Right lobe of liver (tissue), 6 donors: ENCODE results near the gene MIAT. TPM values are rescaled to one million over a fixed set of nuclear protein-coding genes. Genes with fewer than 3 reads are reported as not detected.

Experiments
- ATAC-seq, 4 donors: fragments of 200-7000 bp; cut with Tn5 transposase; one replicate each; pipeline ENCODE4 v1.9.1; 2020; ENCODE audit warnings: mild to moderate bottlenecking in 4 of 4, moderate library complexity in 4 of 4
- DNase-seq, 3 donors: peaks; one replicate each; pipeline ENCODE4 v3.0.0-alpha.2; 2020
- H3K27ac ChIP-seq, 3 donors: fragments of 200-600 bp; one replicate each; pipeline ENCODE4 v1.8.0; 2022
- H3K27me3 ChIP-seq, 2 donors: fragments of 200-600 bp; one replicate each; pipeline ENCODE4 v1.8.0; 2022
- H3K36me3 ChIP-seq, 4 donors: fragments of 200-600 bp; sonication (generic) in 1 of 4; one replicate each; pipeline versions ENCODE4 v1.5.1 to v1.8.0; 2017 to 2022; ENCODE audit warnings: control low read depth in 1 of 4
- H3K4me1 ChIP-seq, 4 donors: fragments of 200-600 bp; sonication (generic) in 1 of 4; one replicate each; pipeline versions ENCODE4 v1.5.1 to v1.8.0; 2017 to 2022; ENCODE audit warnings: control low read depth in 1 of 4
- H3K4me3 ChIP-seq, 3 donors: fragments of 200-600 bp; one replicate each; pipeline ENCODE4 v1.8.0; 2022
- H3K9me3 ChIP-seq, 4 donors: fragments of 200-600 bp; sonication (generic) in 1 of 4; one replicate each; pipeline versions ENCODE4 v1.5.1 to v1.8.0; 2017 to 2022; ENCODE audit warnings: control low read depth in 1 of 4
- CTCF ChIP-seq, 4 donors: fragments of 200-600 bp in 3 of 4; fragments of 450-650 bp in 1 of 4; IDR thresholded peaks; one replicate each; pipeline versions ENCODE4 v1.5.1 to v1.8.0; 2016 to 2022; ENCODE audit warnings: antibody characterized with exemption in 4 of 4, mild to moderate bottlenecking in 2 of 4
- POLR2A ChIP-seq: fragments of 450-650 bp; IDR thresholded peaks from one replicate; pipeline ENCODE4 v1.6.1; 2017; ENCODE audit warnings: antibody characterized with exemption, mild to moderate bottlenecking
- WGBS: methylation state at CpG from one replicate; pipeline ENCODE4 v1.1.6; 2018; ENCODE audit warnings: low coverage, low lambda C conversion rate; ENCODE audit not compliant: insufficient coverage; ENCODE audit errors: missing lambda C conversion rate; 5-methylcytosine and 5-hydroxymethylcytosine counted together
- intact Hi-C, 2 donors: fragments of 100-400 bp; cut with DNase I; formaldehyde crosslinking; loops; one replicate each; pipeline versions ENCODE4 v1.11.2 to v1.14.1; 2022
- total RNA-seq, 6 experiments: library from RNA; depleted of rRNA in 2 of 6; stranded (reverse); fragments of >200 nt in 2 of 6; fragmentation: NEBNext Ultra II Directional in 3 of 6; extraction: Animal tissue kit (Norgen Biotek cat#: 25700) in 3 of 6; gene quantifications; one replicate each; pipeline versions ENCODE4 v1.1.0 to v1.2.4, GENCODE V29; 2016 to 2023
- donor health status: DM: no; HTN: yes; CAD: no.
- donor health status: DM: no; HTN: no; CAD: no.
- donor health status: DM: no; HTN: no; CAD: no.
- donor health status: DM: no; HTN: yes; CAD: no.
- donor health status: DM: no; HTN: yes; CAD: no.

Gene MIAT
- total RNA-seq, 6 experiments from 2014 or later, result 0.19 to 3.2 (median 0.47) TPM

DNA sequence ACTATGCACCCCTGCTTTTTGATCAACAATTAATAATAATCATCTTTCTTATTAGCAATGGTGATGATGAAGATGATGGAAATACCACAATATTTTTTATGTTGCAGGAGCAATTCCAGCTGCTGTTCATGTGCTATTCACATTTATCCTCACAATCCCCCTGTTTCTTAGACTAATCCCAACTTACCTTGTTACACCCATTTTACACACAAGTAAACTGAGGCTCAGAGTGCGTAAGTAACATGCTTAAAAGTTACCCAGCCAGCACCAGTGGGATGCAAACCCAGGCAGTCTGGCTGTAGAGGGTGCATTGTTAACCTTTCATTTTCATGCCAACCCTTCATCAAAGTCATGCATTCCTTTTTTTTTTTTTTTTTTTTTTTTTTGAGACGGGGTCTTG, 37.2 kb upstream of the MIAT start:
- WGBS, result 65% methylated on average over 2 of the region's 2 CpGs
- H3K27me3 ChIP-seq, result no peaks in the 10 kb centered on the region
- intact Hi-C loops, result no loop called here
- no peaks in the 10 kb centered on the region for H3K36me3 ChIP-seq
- no peak for TF ChIP-seq POLR2A
- TF ChIP-seq CTCF (IDR thresholded peaks at IDR 0.05), result no peak
- H3K4me3 ChIP-seq, result no peak overlapping the region
- H3K4me1 ChIP-seq, result no peaks in the 10 kb centered on the region
- DNase-seq, result no peak
- H3K27ac ChIP-seq, result no peak overlapping the region
- no peaks in the 10 kb centered on the region for H3K9me3 ChIP-seq
- no peak for ATAC-seq

- no peaks in the 10 kb centered on the region for H3K4me1 ChIP-seq
- 70% methylated on average over 2 of the region's 7 CpGs for WGBS
- H3K9me3 ChIP-seq, result no peaks in the 10 kb centered on the region
- H3K27ac ChIP-seq, result no peak within 1 kb of the TSS
- H3K36me3 ChIP-seq, result no peaks in the 10 kb centered on the region
- no peaks in the 10 kb centered on the region for H3K27me3 ChIP-seq
- no peak for TF ChIP-seq CTCF (IDR thresholded peaks at IDR 0.05)
- DNase-seq, result no peak
- intact Hi-C loops, result no loop called here
- no peak within 1 kb of the TSS for H3K4me3 ChIP-seq
- no peak for ATAC-seq
These were observed 35.7 kb upstream of the MIAT start, which contains the start of gene CRYBA4 for GRCh38 chr22:26621663-26622062. CRYBA4 (plus strand) TSS chr22:26621963; CDS start chr22:26622597, 634 bp downstream.

- H3K4me1 ChIP-seq, result no peaks in the 10 kb centered on the region
- H3K36me3 ChIP-seq, result no peaks in the 10 kb centered on the region
- no peak for ATAC-seq
- H3K27ac ChIP-seq, result no peak overlapping the region
- H3K27me3 ChIP-seq, result no peaks in the 10 kb centered on the region
- DNase-seq, result no peak
- H3K9me3 ChIP-seq, result no peaks in the 10 kb centered on the region
- intact Hi-C loops, result no loop called here
- TF ChIP-seq CTCF (IDR thresholded peaks at IDR 0.05) (no peak), POLR2A (no peak)
- no peak overlapping the region for H3K4me3 ChIP-seq
- 87% methylated on average over 1 of the region's 1 CpG for WGBS
These were observed 33.4 kb upstream of the MIAT start for GRCh38 chr22:26623984-26624383.

- ATAC-seq, result no peak
- H3K4me3 ChIP-seq, result no peak overlapping the region
- WGBS, result 100% methylated on average over 1 of the region's 12 CpGs
- intact Hi-C loops, result no loop called here
- H3K9me3 ChIP-seq, result no peaks in the 10 kb centered on the region
- H3K27me3 ChIP-seq, result no peaks in the 10 kb centered on the region
- no peaks in the 10 kb centered on the region for H3K36me3 ChIP-seq
- no peaks in the 10 kb centered on the region for H3K4me1 ChIP-seq
- TF ChIP-seq POLR2A, result no peak
- no peak for TF ChIP-seq CTCF (IDR thresholded peaks at IDR 0.05)
- H3K27ac ChIP-seq, result no peak overlapping the region
- DNase-seq, result no peak
These were observed 32.6 kb upstream of the MIAT start for GRCh38 chr22:26624803-26625202.
